Kasumi-1 (cell line): Measurements from ENCODE around the gene TIRAP.
A peak's percentile ranks its signal among the peaks of the same experiment; 100 is the strongest.
"Not testable (repeated sequence)": the region's sequence is repeated elsewhere in the genome, so short reads cannot be mapped to it uniquely, and the experiment has no call there.

Experiments
- DNase-seq, 2 experiments: peaks; one replicate each; lab custom pipeline; 2025; lab: John Stamatoyannopoulos, UW

TIRAP gene

GRCh38 chr11:126288237-126288636 lies 5.3 kb downstream of the TIRAP start:
- no peak for DNase-seq

DNA sequence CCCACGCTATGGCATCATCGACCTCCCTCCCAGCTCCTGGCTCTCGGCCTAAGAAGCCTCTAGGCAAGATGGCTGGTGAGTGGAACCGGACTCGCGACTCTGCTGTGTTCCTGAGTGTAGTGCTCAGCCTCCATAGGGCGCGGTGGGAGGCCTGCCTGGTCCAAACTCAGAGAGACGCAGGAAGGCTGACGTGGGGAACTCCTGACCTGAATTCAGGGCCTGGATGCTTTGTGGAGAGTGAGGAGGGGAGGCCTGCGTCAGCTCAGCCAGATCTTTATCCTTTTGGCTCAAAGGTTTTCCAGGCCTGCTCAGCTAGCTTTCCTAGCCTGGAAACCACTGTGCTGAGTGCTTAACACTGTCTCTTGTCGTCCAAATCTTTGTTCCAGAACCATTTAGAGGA lies 8.0 kb downstream of the TIRAP start:
- DNase-seq: no peak

DNA sequence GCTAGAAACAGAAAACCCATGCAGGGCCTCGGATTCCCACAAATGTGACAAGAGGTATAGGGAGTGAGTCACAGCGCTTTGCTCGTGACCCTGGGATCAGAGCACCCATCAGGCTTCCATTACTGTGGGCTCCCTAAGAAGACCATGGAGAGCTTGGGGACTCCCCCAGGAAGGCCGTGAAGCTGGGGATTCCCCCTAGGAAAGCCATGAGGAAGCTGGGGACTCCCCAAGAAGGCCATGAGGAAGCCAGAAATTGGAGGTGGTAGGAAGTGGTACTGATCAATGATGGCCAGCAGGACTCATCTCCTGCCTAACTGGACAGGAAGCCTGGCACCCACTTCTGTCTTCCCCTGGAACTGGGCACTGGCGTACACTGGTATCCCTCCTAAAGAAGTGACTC lies 10.8 kb downstream of the TIRAP start:
- DNase-seq: no peak

GRCh38 chr11:126297004-126297403 lies 14.1 kb downstream of the TIRAP start:
- no peak for DNase-seq

GRCh38 chr11:126303623-126304456 lies 20.9 kb downstream of the TIRAP start, which contains the start of gene DCPS:
DCPS (plus strand) TSS chr11:126304060; CDS start chr11:126304081, 21 bp downstream.
- DNase-seq: peak; percentile 82 to 85

GRCh38 chr11:126304457-126305075 lies 21.7 kb downstream of the TIRAP start:
- DNase-seq: no peak

- DNase-seq: no peak
These were observed 22.8 kb downstream of the TIRAP start for GRCh38 chr11:126305699-126306098.

GRCh38 chr11:126307706-126308105 lies 24.8 kb downstream of the TIRAP start:
- DNase-seq: peak; percentile 72 to 78

DNA sequence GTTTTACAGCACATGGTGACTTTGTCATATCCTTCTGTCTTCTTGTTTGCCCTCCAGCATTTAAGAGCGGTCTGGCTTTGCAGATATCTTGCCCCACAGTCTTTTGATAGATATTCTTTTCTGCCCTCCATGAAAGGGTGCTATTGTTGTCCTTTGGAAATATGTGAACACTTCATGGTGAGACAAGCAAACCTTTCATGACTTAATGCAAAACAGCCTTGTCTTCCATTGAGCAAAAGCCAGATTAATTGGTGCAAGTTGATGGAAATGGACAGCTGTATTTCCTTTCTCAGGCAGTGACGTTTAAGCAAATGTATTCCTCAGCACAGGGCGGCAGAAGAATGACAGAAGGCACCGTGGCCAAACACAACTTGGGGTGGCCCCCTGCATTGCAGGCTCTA lies 25.4 kb downstream of the TIRAP start:
- DNase-seq: no peak

- DNase-seq: not testable (repeated sequence)
These were observed 25.9 kb downstream of the TIRAP start for GRCh38 chr11:126308771-126309170.

- peak; percentile 39 to 44 for DNase-seq
These were observed 27.5 kb downstream of the TIRAP start for GRCh38 chr11:126310200-126310991.

DNA sequence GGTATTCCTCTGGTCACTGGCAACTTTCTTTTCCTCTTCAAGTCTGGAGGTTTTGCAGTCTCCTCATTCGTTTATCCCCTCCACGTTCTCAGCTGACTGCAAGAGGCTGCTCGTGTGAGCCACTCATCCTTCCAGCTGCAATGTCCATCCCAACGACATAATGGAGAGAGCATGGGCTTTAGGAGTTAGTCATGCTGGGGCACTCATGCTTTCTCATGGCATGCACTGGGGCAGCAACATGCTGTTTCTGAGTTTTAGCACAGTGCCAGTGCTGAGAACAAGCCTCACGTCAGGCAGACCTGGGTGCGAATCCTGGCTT lies 28.1 kb downstream of the TIRAP start:
- no peak for DNase-seq

DNA sequence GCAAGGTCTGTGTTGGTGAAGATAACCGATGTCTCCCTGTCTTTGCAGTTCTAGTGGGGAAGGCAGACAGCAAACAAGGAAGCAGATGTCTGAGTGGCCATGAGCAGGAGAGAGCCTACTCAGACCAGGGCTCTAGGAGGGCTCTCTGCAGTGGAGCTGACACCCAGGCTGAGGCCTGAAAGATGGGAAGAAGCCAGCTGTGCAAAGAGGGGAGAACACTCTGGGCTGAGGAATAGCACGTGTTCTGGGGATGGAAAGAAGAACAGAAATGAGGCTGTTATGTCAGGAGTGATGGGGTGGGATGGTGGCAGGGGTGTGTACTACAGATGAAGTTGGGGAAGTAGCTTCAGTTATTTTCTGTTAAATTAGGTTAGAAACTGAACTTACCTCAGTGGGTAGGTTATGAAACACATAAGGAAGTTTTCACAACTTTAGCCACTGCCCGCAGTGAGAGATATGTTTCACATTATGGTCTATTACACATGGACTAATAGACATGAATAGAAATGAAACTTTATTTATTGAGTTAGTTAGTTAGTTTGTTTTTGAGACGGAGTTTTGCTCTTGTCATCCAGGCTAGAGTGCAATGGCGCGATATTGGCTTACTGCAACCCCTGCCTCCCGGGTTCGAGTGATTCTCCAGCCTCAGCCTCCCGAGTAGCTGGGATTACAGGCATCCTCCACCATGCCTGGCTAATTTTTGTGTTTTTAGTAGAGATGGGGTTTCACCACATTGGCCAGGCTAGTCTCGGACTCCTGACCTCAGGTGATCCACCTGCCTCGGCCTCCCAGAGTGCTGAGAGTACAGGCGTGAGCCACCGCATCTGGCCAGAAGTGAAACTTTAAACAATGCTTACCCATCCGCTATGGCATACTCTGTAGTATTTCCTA lies 28.8 kb downstream of the TIRAP start:
- DNase-seq: peak; percentile 69 to 75

DNA sequence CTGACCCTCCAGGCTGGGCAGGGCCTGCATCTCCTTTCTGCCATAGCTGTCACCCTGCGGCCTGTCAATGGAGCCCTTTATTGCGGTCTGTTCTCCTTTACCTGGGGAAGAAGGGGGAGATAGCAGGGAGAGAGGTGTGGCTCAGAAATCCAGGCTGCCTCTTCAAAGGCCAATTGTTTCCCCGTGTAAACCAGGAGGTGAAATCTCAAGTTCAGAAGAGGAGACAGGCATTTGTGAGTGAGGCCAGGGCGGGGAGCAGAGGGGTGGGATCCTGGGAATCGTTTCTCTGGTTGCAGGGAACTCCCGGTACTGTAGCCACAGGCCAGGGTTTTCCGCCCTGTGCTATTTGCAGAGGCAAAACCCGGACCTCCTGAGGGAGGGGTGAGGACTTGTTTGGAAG lies 30.1 kb downstream of the TIRAP start:
- DNase-seq: no peak

DNA sequence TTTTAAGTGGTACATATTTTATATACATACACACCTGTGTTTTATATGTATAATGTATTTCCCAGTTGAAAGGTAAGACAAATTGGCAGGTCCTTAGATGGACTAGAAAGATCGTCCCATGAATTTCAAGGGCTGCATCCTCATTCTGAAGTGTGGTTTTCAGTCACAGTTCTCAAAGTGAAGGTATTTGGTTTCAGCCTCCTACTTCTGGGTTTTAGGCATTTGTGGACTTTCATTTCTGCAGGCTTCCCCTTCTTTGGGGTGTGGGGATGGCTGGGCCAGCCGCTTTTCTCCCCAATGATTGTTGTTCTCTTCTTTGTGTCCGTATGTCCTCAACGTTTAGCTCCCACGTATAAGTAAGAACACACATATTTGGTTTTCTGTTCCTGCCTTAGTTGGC lies 30.9 kb downstream of the TIRAP start:
- DNase-seq: no peak

GRCh38 chr11:126317432-126317755 lies 34.5 kb downstream of the TIRAP start:
- DNase-seq: no peak

GRCh38 chr11:126317756-126318573 lies 35.1 kb downstream of the TIRAP start:
- DNase-seq: peak; percentile 90 to 91

- DNase-seq: peak; percentile 99
These were observed 35.9 kb downstream of the TIRAP start for GRCh38 chr11:126318574-126319373.

DNA sequence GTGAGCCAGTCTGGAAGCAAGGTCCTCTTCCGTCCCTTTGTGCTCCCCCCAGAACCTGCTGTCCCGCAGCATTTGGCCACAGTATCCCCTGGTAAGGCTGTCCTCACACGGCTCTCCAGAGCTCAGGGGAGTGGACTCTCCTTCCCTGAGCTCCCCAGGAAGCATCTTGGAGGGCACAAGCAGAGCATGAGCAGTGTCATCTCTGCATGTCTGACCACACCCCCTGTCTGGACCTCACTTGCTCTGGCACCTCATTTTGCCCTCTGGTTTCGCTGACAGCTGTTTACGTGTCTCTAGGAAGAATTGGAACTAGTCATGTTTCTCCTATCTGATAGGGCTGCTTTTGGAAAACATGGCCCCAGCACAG lies 36.5 kb downstream of the TIRAP start:
- no peak for DNase-seq

- no peak for DNase-seq
These were observed 40.1 kb downstream of the TIRAP start for GRCh38 chr11:126322996-126323395.
